HL-60 (cell line): ENCODE results near the gene TMC3.

Experiments
- POLR2AphosphoS5 ChIP-seq: IDR thresholded peaks from 2 replicates; pipeline ENCODE4 v1.6.1; 2012; ENCODE audit warnings: low read depth
- SPI1 ChIP-seq: IDR thresholded peaks from 2 replicates; pipeline ENCODE4 v1.6.1; 2012; ENCODE audit warnings: low read depth, mild to moderate bottlenecking, borderline replicate concordance
- TF ChIP-seq, protein P1 (sequence below): IDR thresholded peaks from one replicate; pipeline ENCODE4 v1.5.1; 2011; ENCODE audit warnings: low read length, control low read depth, inconsistent platforms; ENCODE audit not compliant: insufficient read depth
- TF ChIP-seq, protein P2 (sequence below): IDR thresholded peaks from 2 replicates; pipeline ENCODE4 v1.6.1; 2012; ENCODE audit warnings: low read depth; ENCODE audit not compliant: insufficient replicate concordance

DNA sequence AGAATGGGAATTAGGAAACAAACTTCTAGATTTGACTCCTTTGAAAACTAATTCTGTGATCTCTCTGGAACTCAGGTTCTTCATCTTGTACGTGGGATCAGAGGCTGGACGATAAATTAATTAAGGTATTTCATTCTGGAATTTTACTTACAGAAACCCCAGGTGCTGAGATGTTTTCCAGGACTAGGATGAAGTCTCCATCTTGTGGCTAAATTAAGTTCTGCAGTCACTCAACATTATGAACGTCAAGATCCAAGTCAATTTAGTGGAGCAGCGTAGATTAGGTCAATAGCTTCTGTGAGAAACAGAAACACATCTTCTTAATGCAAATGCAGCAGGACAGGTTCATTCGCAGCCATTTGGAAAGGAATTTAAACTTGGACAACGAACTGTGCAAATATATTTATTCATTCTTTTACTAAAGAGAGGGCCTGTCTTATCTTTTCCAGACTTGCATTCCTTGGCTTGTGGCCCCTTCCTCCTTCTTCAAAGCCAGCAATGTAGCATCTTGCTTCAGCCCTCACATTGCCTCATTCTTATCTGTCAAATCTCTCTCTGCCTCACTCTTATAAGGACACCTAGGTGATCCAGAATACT is 26.7 kb upstream of the TMC3 start:
- TF ChIP-seq SPI1 (no peak), POLR2AphosphoS5 (no peak)
- TF ChIP-seq, protein P1, sequence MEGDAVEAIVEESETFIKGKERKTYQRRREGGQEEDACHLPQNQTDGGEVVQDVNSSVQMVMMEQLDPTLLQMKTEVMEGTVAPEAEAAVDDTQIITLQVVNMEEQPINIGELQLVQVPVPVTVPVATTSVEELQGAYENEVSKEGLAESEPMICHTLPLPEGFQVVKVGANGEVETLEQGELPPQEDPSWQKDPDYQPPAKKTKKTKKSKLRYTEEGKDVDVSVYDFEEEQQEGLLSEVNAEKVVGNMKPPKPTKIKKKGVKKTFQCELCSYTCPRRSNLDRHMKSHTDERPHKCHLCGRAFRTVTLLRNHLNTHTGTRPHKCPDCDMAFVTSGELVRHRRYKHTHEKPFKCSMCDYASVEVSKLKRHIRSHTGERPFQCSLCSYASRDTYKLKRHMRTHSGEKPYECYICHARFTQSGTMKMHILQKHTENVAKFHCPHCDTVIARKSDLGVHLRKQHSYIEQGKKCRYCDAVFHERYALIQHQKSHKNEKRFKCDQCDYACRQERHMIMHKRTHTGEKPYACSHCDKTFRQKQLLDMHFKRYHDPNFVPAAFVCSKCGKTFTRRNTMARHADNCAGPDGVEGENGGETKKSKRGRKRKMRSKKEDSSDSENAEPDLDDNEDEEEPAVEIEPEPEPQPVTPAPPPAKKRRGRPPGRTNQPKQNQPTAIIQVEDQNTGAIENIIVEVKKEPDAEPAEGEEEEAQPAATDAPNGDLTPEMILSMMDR = peak; percentile 67
- TF ChIP-seq, protein P2, sequence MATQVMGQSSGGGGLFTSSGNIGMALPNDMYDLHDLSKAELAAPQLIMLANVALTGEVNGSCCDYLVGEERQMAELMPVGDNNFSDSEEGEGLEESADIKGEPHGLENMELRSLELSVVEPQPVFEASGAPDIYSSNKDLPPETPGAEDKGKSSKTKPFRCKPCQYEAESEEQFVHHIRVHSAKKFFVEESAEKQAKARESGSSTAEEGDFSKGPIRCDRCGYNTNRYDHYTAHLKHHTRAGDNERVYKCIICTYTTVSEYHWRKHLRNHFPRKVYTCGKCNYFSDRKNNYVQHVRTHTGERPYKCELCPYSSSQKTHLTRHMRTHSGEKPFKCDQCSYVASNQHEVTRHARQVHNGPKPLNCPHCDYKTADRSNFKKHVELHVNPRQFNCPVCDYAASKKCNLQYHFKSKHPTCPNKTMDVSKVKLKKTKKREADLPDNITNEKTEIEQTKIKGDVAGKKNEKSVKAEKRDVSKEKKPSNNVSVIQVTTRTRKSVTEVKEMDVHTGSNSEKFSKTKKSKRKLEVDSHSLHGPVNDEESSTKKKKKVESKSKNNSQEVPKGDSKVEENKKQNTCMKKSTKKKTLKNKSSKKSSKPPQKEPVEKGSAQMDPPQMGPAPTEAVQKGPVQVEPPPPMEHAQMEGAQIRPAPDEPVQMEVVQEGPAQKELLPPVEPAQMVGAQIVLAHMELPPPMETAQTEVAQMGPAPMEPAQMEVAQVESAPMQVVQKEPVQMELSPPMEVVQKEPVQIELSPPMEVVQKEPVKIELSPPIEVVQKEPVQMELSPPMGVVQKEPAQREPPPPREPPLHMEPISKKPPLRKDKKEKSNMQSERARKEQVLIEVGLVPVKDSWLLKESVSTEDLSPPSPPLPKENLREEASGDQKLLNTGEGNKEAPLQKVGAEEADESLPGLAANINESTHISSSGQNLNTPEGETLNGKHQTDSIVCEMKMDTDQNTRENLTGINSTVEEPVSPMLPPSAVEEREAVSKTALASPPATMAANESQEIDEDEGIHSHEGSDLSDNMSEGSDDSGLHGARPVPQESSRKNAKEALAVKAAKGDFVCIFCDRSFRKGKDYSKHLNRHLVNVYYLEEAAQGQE = no peak
